Epidermal melanocyte (primary cell): ENCODE data around the gene TSFM.

Source experiments
- DNase-seq: peaks from one replicate; pipeline ENCODE4 v3.0.0; 2011; ENCODE audit warnings: low spot score; ENCODE audit not compliant: insufficient read length

Gene TSFM

DNA sequence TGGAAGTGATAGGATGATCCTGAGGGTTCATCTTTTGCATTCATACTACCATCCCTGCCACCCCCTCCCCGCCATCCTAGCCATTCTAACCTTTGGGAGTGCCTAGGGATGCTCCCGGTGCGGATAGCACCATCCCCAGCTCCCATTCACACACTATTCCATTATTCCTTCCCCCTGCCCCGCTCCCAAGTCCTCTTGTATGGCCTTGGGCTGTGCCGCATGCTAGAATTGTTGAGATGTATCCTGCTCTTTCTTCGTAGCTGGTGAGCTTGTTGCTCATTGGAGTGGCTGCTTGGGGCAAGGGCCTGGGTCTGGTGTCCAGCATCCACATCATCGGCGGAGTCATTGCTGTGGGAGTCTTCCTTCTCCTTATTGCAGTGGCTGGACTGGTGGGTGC lies 37.1 kb upstream of the TSFM start:
- no peak for DNase-seq

DNA sequence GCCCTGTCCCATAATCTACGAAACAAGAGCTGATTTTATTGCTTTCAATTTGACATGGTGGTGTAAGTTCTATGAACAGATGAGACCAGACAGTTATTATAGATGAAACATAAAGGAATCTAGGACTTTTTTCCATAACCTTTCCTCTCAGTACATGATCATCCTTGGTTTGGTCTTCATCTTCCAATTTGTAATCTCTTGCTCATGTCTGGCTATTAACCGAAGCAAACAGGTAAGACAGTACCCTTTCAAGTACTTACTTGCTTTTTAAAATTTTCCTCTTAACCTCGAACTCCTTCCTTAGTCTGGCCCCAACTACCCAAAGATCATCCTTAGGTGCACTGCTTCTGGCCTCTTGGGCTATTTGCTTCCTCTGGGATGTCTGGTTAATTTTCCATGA lies 36.6 kb upstream of the TSFM start:
- no peak for DNase-seq

GRCh38 chr12:57749061-57749460 lies 33.5 kb upstream of the TSFM start:
- no peak for DNase-seq

DNA sequence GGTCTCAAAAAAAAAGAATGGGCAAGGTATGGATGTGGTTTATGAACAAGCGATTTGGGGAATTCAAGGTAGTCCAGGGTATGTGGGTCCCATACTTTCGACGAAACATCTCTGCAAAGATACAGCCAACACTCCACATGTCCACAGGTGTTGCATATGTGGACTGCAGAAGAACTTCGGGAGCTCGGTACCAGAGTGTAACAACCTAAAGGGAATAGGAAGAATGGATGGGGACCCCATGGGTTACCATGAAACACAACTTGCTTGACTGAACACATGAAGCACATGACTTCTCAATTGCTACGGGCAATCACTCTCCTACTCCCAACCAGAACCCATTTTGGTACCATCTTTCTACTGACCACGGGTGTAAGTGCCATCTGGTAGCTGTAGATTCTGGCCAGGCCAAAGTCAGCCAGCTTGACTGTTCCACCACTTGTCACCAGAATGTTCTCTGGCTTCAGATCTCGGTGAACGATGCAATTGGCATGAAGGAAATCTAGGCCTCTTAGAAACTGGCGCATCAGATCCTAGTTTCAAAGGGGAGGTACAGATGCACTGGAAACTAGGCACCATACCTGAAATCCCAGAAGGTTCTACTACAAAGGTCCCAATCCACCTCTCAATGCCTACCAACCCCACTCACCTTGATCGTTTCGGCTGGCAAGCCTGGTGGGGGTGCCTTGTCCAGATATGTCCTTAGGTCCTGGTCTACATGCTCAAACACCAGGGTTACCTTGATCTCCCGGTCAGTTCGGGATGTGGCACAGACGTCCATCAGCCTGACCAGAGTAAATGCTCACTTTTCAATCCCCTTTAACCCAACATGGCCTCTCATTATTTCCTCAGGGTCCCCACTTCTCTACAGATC lies 31.8 kb upstream of the TSFM start:
- DNase-seq, result no peak

GRCh38 chr12:57751432-57751787 lies 31.2 kb upstream of the TSFM start:
- DNase-seq, result no peak

DNA sequence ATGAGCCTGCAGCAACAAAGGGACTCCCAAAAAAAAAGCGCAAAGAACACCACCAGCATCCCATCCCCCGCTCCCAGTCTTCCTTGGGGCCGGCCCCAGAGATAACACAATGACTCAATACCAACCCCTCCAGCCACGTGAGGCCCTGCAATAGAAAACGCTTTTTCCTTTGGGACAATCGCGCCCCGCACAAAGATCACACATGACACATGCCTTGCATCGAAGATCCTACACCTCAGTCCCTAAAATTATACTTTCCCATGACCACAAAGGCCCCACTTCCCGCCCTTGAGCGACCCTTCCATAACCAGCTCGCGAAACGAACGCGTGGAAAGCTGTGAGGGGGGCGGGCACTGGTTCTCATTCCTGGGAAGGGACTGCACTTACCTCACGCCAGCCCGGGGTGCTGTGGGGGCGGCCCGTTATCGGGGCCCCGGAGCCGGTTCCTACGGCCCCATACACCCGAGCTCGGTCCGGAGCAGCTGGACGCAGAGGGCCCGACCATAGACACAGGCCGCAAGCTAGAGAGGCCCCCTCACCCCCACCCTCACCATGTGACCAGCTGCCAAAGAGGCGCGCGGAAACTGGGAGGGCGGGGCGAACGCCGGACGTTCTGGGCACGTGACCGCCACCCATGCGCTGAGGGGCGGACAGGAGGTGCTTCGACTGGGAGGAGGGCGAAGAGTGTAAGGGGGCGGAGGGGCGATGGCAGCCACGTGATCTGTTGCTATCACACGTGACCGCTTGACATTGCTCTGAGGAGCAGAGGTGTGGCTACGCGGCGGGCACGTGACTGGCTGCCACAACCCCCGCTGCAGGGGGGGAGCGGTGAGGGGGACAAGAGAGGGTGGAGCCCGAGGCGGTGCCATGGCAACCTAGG lies 30.6 kb upstream of the TSFM start, which contains the start of gene CDK4:
TSS of gene CDK4 (minus strand) at position 523 of the 880 bp plus-strand sequence. CDS start 593 bp downstream, outside the sequence.
- DNase-seq, result peak; percentile 100

GRCh38 chr12:57752668-57753000 lies 30.0 kb upstream of the TSFM start:
- DNase-seq, result no peak

DNA sequence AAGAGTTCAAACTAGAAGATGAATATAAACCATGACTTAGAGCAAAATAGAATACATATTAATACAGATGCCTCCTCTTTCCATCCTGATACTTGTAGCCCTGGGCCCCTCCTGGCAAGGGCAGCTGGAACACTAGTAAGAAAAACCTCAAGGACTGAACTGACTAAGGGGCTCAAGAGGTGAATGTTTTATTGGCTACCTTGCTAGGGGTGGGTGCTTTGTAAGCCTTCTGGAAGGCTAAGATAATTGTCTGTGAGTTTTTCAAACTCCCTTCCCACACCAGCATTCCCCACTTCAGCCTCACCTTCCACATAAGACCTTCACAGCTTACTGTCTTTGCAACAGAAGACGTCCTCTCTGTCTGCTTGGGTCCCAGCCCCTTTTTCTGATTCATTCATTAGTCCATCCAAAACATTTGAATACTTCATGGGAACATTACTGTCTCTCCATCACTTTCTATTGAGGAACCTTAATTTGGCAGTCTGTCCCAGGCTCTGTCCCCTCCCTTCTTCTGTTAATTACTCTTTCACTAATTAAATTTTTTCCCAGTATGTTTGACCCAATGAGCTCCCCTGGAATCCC lies 28.7 kb upstream of the TSFM start:
- DNase-seq, result no peak

- DNase-seq, result no peak
Observed at GRCh38 chr12:57754411-57755193, 28.0 kb upstream of the TSFM start, which contains the start of gene MARCHF9. Gene MARCHF9 (plus strand): TSS chr12:57755103. CDS start chr12:57755529, 426 bp downstream.

DNA sequence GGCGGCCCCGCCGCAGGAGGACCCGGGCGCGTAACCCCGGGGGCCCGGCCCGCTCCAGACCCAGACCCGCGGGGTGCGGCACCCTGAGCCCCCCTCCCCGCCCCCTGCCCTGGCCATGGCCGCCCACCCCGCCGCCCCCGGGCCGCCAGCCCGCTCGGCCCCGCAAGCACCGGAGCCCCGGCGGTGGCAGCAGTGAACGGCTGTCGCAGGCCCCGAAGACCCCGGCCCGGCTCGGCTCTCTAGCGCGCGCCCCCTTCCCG lies 27.5 kb upstream of the TSFM start:
- DNase-seq, result no peak

- no peak for DNase-seq
Observed at GRCh38 chr12:57755454-57756372, 26.9 kb upstream of the TSFM start.

- peak; percentile 85 for DNase-seq
Observed at GRCh38 chr12:57756406-57757341, 25.9 kb upstream of the TSFM start.

GRCh38 chr12:57757771-57758170 lies 24.8 kb upstream of the TSFM start:
- DNase-seq, result no peak

DNA sequence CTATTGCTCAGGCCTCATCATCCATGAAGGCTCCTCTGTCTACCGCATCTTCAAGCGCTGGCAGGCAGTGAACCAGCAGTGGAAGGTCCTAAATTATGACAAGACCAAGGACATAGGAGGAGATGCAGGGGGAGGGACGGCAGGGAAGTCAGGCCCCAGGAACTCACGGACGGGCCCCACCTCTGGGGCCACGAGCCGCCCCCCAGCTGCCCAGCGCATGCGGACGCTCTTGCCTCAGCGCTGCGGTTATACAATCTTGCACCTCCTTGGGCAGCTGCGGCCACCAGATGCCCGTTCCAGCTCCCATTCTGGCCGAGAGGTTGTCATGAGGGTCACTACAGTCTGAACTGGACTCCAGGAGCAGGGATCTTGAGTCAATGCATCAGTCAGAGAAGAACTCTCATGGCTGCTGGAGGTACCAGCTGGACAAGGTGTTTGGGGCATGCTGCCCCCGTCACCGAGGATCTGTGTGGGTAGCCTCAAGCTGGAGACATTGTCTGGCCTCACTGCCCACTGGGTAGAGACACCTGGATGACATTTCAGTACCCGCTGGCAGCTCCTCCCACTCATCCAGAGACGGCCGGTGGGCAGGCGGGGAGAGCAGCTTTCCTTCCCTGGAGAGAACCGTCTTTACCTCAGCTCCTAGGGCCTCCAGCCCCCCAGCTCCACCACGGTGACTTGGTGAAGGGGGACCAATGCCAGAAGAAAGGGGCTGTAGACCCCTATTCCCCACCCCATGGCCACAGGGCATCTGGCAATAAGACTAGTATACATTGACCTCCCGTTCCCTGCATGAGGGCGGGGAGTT lies 23.8 kb upstream of the TSFM start:
- DNase-seq, result no peak

- DNase-seq, result no peak
Observed at GRCh38 chr12:57759360-57759980, 23.1 kb upstream of the TSFM start.

GRCh38 chr12:57760347-57760982 lies 22.1 kb upstream of the TSFM start:
- no peak for DNase-seq

- no peak for DNase-seq
Observed at GRCh38 chr12:57761391-57761998, 21.1 kb upstream of the TSFM start.
